IPS-18c (cell line): Measurements from ENCODE around the gene SELENOM.
"Not testable (repeated sequence)": the region's sequence is repeated elsewhere in the genome, so short reads cannot be mapped to it uniquely, and the experiment has no call there.

Experiments
- H3K4me3 ChIP-seq: 2 replicates; pipeline ENCODE4 v1.7.0; 2013; ENCODE audit warnings: low read depth, mild to moderate bottlenecking, low read length, moderate library complexity; ENCODE audit not compliant: insufficient read depth
- H3K9me3 ChIP-seq: one replicate; pipeline ENCODE4 v1.6.1; 2013; ENCODE audit warnings: mild to moderate bottlenecking, low read length, moderate library complexity; ENCODE audit not compliant: control insufficient read depth, insufficient read depth

Gene SELENOM

DNA sequence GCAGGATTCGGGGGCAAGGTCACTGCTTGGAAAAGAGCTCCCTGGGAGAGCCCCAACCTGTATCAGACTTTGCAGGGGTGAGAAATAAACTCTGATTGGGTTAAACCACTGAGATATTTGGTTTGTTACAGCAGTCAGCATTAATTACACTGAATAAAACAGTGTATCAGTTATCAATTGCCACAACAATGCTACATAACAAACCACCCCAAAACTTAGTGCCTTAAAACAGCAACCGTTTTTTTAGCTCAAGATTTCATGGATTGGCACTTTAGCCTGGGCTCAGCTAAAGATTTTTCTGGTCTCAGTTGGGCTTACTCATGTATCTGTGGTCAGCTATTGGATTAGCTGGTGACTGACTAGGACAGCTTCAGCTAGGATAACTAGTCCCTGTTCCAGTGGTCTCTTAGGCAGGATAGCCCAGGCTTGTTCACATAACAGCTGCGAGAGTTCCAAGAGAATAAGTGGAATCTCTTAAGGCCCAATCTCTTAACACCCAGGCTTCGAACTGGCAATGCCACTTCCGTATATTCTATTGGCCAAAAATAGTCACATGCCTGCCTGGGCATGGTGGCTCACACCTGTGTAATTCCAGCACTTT lies 33.7 kb downstream of the SELENOM start:
- H3K4me3 ChIP-seq, H3K9me3 ChIP-seq: not testable (repeated sequence)

DNA sequence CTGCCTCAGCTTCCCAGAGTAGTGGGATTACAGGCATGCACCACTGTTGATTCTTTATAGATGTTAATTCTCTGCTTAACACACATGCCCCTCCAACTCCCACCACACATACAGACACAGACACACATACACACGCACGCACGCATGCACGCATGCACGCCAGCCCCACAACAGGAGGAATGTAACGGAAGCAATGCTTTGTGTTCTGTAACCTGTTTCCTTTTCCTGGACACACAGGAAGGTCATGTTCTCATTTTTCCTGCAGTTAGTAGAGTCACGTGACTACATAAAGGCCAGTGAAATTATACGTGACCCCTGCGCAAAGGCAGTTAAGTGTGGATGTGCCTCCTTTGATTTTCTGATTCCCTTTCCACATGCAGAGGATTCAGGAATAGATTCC lies 34.2 kb downstream of the SELENOM start:
- not testable (repeated sequence) for H3K4me3 ChIP-seq, H3K9me3 ChIP-seq

DNA sequence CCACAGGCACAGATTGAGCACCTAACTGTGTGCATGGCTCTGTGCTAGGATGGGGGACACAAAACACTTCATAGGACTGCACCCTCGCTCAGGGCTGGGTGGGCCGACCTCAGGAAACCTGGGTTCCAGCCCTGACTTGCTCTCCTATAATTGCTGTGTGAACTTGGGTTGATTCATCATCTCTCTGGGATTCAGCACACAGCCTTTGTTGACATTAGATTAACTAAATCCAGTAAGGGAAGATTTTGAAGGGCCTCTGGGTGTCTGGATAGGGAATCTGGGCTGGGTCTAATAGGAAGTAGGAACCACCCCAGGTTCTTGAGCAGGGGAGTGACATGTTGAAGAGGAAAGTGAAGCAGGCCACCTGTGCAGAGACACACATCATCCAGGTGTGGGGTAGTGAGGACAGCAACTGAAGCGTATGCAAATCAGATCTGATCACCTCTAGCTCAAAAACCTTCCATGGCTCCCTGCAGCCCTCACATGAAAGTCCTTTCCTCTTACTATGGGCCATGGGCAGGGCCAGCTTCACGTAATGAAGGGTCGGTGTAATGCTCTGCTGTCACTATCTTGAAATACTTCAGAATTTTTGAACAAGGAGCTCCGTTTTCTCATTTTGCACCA lies 37.6 kb downstream of the SELENOM start:
- not testable (repeated sequence) for H3K9me3 ChIP-seq, H3K4me3 ChIP-seq

DNA sequence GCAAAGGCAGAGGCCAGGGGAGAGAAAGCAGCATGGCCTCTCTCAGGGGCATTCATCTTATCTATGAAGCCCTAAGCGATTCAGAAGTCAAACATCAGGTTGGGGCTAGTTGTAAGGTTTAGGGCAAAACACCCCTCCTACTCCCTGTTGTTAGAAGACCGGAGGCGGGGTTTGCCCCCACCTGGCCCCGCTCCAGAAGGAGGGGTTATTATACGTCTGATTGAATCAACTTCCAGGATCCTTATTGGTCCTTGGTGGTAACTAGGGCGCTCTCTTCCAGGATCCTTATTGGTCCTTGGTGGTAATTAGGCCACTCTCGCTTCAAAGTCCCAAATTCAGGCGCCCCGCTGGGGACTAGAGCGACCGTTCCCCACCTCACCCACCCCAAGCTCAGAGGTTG lies 38.4 kb downstream of the SELENOM start:
- H3K9me3 ChIP-seq = no peaks in the 10 kb centered on the region
- no peak overlapping the region for H3K4me3 ChIP-seq

GRCh38 chr22:31064369-31064768 lies 43.0 kb downstream of the SELENOM start:
- Histone ChIP-seq H3K4me3 (no peak overlapping the region), H3K9me3 (no peaks in the 10 kb centered on the region)

GRCh38 chr22:31062566-31063230 lies 44.7 kb downstream of the SELENOM start:
- Histone ChIP-seq H3K4me3 (no peak overlapping the region), H3K9me3 (no peaks in the 10 kb centered on the region)

DNA sequence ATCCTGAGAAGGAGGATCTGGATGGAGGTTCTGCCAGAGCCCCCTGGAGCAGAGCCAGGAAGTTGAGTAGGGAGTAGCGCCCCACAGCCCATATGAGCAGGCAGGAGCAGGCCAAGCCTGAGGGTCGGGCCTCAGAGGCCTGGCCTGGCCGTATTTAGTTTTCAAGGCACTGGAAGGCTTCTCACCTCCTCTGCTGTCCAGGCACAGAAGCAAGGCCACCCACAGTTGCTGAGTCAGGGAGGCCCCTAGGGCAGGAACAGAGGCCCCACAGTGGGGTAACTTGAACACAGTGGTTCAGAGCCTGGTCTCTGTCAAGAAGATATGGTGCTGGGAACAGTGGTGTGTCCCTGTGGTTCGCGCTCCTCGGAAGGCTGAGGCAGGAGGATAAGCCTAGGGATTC lies 47.7 kb downstream of the SELENOM start:
- H3K9me3 ChIP-seq, H3K4me3 ChIP-seq: not testable (repeated sequence)

GRCh38 chr22:31056986-31057599 lies 50.3 kb downstream of the SELENOM start:
- H3K9me3 ChIP-seq = no peaks in the 10 kb centered on the region
- H3K4me3 ChIP-seq = no peak overlapping the region

DNA sequence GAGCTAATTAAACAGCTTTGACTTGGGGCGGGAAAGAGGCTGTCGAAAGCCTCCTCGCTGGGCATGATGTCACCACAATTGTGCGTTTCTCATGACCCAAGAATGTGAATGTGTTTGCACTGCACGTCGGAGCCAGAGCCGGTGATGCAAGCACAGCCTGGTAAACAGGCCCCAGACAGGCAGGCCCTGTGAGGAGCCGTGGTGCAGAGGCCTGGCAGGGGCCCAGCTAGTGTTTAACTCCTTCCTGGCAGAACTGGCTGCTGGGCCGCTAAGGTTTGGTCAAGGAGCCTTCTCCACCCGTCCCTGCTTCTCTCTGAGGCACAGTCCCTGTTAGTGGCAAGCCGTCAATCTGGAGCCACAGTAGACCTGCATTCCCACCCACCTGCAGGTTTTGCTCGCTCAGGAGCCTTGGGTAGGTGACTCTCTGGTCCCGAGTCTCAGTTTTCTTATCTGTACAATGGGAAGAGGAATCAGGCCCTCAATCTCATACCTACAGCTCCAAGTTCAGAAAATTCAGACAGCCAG lies 51.7 kb downstream of the SELENOM start:
- Histone ChIP-seq H3K4me3 (no peak overlapping the region), H3K9me3 (no peaks in the 10 kb centered on the region)

DNA sequence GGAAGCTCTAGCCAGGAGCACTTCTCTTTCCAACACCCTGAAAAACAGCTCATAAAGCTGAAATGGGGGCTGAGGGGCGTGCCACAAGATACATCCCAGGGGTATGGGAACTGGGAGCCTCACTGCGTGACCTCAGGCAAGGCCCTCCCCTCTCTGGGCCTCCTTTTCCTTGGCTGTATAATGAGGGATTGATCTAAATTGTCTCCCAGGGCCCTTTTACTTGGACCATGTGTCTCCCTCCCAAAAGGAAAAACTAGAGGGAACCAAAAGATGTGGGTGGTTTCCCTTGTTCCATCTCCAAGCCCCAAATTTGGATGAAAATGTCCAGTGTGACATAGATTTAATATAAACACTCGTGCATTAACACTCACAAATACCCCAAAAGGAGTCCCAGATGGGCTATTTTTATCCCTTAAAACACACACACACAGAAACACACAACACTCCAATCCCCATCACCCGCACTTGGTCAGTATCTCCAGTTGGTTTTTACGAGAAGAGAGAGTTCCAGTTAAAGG lies 52.2 kb downstream of the SELENOM start:
- Histone ChIP-seq H3K4me3 (no peak overlapping the region), H3K9me3 (no peaks in the 10 kb centered on the region)
